ENCODE measurements around the gene SOWAHC. TPM values are rescaled to one million over a fixed set of nuclear protein-coding genes. Genes with fewer than 3 reads are reported as not detected.
"Not testable (repeated sequence)": the region's sequence is repeated elsewhere in the genome, so short reads cannot be mapped to it uniquely, and the experiment has no call there.

Gene SOWAHC, protein sequence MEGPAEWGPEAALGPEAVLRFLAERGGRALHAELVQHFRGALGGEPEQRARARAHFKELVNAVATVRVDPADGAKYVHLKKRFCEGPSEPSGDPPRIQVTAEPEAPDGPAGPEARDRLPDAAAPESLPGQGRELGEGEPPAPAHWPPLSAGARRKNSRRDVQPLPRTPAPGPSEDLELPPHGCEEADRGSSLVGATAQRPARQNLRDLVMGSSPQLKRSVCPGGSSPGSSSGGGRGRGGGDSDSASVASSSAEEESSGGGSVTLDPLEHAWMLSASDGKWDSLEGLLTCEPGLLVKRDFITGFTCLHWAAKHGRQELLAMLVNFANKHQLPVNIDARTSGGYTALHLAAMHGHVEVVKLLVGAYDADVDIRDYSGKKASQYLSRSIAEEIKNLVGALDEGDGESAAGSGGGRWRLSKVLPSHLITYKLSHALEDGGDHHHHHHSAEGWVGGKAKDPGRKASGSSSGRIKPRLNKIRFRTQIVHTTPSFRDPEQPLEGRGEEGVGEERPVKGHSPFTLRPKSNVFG
- 6.8 TPM for polyA plus RNA-seq (2013, experiment 1 of 2; ENCODE audit: insufficient read length)
- polyA plus RNA-seq (2013, experiment 2 of 2; ENCODE audit: insufficient read length) = 7.1 TPM

DNA sequence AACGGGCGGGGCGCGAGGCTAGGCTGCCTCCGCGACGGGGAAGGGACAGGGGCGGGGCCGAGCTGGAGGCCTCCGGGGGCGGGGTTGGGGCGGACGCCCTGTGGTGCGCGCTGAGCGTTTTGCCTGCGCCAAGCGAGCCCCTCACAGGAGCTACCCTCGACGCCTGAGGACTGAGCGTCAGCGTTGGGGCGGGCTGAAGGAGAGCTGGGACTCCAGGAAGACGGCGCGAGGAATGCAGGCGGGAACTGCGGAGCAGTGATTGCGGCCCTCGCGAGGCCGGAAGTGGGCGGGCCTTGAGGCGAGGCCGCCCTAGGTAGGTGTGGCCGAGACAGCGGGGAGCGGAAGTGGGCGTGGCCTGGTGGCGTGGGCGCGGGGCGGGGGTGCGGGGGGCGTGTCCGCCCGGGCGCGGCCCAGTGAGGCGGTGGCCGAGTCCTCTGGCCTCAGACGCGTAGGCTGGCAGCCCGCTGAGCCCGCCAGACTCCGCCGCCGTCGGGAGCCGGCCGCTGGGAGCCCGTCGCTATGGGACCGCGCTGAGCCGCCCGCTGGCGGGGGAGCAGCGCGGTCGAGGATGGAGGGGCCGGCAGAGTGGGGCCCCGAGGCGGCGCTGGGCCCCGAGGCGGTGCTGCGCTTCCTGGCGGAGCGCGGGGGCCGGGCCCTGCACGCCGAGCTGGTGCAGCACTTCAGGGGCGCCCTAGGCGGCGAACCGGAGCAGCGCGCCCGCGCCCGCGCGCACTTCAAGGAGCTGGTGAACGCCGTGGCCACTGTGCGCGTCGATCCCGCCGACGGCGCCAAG, at the start of gene SOWAHC, which contains the start of gene SEPTIN10:
TSS of gene SOWAHC (plus strand) at position 443 of the 793 bp plus-strand sequence. CDS start at position 569, 126 bp downstream.
TSS of gene SEPTIN10 (minus strand) at position 45 of the 793 bp plus-strand sequence. CDS start 139 bp downstream, outside the sequence.
- peak; percentile 100 for DNase-seq

DNA sequence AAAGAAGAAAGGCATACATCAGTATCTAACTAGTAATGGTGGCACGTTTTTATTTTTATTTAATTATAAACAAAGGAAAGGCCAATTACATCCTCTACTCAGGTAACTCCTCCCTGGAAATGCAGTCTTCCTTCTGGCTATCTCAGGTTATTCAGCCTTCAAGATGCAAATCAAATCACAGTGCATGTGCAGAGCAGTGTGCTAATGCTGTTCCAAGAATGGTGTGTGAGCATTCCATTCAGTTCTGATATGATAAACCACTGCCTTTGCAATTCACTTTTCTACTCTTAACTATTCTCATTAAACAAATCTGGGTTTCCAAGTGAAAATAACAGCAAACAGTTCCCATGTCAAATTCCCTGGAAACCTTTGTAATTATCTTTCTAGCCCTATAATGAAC, 38.8 kb upstream of the SOWAHC start:
- no peak for DNase-seq

DNA sequence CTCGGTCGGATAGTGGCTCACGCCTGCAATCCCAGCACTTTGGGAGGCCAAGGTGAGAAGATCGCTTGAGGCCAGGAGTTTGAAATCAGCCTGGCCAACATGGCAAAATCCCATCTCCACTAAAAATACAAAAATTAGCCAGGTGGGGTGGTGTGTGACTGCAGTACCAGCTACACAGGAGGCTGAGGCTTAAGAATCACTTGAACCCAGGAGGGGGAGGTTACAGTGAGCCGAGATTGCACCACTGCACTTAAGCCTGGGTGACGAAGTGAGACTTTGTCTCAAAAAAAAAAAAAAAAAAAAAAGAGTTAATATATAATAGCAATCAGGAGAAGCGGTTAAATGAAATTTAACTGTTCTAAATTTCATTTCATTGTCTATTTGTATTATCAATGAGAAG, 36.5 kb upstream of the SOWAHC start:
- DNase-seq = not testable (repeated sequence)

DNA sequence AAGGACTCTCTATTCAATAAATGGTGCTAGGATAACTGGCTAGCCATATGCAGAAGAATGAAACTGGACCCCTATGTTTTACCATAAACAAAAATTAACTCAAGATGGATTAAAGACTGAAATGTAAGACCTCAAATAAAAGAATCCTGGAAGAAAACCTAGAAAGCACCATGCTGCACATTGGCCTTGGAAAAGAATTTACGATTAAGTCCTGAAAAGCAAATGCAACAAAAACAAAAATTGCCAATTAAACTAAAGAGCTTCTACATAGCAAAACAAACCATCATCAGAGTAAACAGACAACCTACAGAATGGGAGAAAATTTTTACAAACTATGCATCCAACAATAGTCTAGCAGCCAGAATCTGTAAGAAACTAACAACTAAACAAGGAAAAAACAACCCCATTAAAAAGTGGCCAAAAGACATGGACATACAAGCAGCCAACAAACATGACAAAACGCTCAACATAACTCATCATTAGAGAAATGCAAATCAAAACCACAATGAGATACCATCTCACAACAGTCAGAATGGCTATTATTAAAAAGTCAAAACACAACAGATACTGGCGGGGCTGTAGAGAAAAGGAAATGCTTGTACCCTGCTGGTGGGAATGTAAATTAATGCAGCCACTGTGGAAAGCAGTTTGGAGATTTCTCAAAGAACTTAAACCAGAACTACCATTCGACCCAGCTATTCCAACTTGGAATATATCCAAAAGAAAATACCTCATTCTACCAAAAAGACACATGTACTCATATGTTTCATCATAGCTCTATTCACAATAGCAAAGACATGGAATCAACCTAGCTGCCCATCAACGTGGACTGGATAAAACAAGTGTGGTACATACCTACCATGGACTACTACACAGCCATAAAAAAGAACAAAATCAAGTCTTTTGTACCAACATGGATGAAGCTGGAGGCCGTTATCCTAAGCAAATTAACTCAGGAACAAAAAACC, 31.0 kb upstream of the SOWAHC start:
- peak; percentile 18 for DNase-seq

- no peak for DNase-seq
Measured at GRCh38 chr2:109586687-109587086, 27.5 kb upstream of the SOWAHC start.

DNA sequence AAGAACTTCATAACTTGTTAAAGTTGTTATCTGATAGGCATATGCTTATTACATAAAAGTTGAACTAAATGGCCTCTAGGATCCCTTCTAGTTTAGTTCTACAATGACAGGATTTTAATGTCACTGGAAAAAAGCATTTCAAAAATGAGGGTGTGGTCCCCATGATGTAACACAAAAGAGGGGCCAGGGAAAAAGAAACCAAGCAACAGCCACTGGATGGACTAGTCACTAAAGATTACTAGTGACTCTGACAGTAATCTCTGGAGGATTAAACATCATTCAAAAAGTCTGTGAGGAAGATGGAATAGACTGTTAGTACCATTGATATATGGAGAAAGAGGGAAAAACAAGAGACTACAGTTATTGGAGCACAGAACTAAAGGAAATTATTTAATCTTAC, 23.0 kb upstream of the SOWAHC start:
- DNase-seq = no peak

- DNase-seq = no peak
Measured at GRCh38 chr2:109592905-109593304, 21.3 kb upstream of the SOWAHC start.

GRCh38 chr2:109594246-109594885, 19.8 kb upstream of the SOWAHC start:
- DNase-seq = no peak

GRCh38 chr2:109595644-109596043, 18.5 kb upstream of the SOWAHC start:
- DNase-seq = no peak

DNA sequence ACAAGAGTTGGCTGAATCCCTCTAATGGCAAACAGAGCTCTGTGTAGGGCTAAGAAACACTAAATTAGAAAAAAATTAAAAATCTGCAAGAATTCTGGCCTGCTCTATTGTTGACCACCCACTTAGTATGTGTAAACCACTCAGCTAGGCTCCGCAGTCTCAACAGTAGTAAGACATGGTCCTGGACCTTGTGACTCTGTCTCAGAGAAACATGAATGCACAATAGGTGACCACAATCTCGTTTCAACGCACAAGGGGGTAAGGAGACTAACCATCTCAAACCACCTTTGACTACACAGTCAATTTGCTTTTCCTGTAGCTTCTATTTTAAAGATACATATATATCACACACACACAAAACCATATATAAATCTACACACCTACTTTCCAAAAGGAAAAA, 16.9 kb upstream of the SOWAHC start:
- DNase-seq = no peak

GRCh38 chr2:109601783-109602182, 12.4 kb upstream of the SOWAHC start:
- no peak for DNase-seq

DNA sequence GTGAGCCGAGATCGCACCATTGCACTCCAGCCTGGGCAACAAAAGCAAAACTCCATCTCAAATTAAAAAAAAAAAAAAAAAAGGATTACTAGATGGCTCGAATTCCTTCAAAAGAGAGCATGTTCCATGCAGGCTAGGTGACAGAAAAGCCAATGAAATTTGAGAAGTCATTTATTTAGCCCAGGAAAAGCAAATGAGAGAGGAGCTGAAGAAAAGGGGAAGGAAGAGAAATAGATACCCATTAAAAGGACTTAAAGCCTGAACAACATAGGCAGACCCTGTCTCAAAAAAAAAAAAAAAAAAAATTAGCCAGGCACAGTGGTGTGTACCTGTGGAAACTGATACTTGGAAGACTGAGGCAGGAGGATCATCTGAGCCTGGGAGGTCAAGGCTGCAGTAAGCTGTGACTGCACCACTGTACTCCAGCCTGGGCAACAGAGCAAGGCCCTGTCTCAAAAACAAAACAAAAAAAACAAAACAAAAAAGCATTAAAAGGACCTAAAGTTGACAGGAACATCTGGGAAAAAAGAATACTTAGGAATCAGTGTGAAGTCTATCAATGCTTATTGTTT, 11.5 kb upstream of the SOWAHC start:
- DNase-seq = no peak

DNA sequence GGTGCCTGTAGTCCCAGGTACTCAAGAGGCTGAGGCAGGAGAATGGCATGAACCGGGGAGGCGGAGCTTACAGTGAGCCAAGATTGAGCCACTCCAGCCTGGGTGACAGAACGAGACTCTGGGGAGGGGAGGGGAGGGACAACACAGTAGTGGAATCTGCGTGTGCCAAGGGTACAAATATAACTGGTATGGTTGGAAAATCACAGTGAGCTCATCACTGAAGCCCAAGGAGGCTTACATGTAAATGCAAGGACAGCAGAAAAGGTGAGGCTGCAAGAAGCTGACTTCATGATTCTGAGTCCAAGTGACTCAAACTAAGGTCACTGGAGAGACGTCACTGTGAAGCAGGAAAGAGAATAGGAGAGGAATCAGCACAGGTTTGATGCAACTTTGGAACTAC, 9.6 kb upstream of the SOWAHC start:
- DNase-seq = peak; percentile 35

- peak; percentile 30 for DNase-seq
Measured at GRCh38 chr2:109607766-109608165, 6.4 kb upstream of the SOWAHC start.

GRCh38 chr2:109609352-109610024, 4.7 kb upstream of the SOWAHC start:
- DNase-seq = peak; percentile 74

- DNase-seq = peak; percentile 77
Measured at GRCh38 chr2:109611467-109612095, 2.6 kb upstream of the SOWAHC start.

GRCh38 chr2:109613081-109613921, 863 bp upstream of the SOWAHC start:
- peak; percentile 58 for DNase-seq

DNA sequence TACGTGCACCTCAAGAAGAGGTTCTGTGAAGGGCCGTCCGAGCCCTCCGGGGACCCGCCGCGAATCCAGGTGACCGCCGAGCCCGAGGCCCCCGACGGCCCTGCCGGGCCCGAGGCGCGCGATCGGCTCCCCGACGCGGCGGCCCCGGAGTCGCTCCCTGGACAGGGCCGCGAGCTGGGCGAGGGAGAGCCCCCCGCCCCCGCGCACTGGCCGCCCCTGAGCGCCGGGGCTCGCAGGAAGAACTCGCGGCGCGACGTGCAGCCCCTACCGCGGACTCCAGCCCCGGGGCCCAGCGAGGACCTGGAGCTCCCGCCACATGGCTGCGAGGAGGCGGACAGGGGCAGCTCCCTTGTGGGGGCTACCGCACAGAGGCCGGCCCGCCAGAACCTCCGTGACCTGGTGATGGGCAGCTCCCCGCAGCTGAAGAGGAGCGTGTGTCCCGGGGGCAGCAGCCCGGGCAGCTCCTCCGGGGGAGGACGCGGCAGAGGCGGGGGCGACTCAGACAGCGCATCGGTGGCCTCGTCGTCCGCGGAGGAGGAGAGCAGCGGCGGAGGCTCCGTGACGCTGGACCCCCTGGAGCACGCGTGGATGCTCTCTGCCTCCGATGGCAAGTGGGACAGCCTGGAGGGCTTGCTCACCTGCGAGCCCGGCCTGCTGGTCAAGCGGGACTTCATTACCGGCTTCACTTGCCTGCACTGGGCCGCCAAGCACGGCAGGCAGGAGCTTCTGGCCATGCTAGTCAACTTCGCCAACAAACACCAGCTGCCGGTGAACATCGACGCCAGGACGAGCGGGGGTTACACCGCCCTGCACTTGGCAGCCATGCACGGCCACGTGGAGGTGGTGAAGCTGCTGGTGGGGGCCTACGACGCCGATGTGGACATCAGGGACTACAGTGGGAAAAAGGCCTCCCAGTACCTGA, 812 bp downstream of the SOWAHC start:
- no peak for DNase-seq

Measured in fibroblast of skin of abdomen (primary cell).